Caco-2 (cell line): ENCODE measurements around the gene TMEFF2. TPM values are rescaled to one million over a fixed set of nuclear protein-coding genes. Genes with fewer than 3 reads are reported as not detected.

Experiments used
- BruUV-seq: library from RNA; stranded (reverse); fragments of 400-500 nt; replicated peaks from 2 replicates; lab custom pipeline; 2021; lab: Mats Ljungman, UMichigan
- CTCF ChIA-PET: fragments of 300-600 bp; sonication (Branson Sonifier 250); formaldehyde crosslinking; loops from one replicate; lab custom pipeline; 2022; ENCODE audit warnings: antibody characterized with exemption; lab: Charles Lee
- POLR2A ChIA-PET: fragments of 300-600 bp; sonication (Branson Sonifier 250); formaldehyde crosslinking; loops from one replicate; lab custom pipeline; 2022; ENCODE audit warnings: antibody characterized with exemption; lab: Charles Lee
- DNase-seq, 2 experiments: peaks; one replicate each; pipeline versions ENCODE4 v3.0.0 to v3.0.0-alpha.2; 2020 to 2022
- H3K27me3 ChIP-seq: replicated peaks from 2 replicates; pipeline ENCODE4 v1.6.0; 2011; ENCODE audit warnings: low read length; ENCODE audit not compliant: control insufficient read depth, insufficient read depth
- H3K36me3 ChIP-seq: 2 replicates; pipeline ENCODE4 v1.5.1; 2011; ENCODE audit warnings: low read length; ENCODE audit not compliant: control insufficient read depth, insufficient read depth
- H3K4me1 ChIP-seq: fragments of 250-450 bp; sonication (Bioruptor Pico); 2 replicates; pipeline ENCODE4 v1.5.1; 2020; ENCODE audit warnings: mild to moderate bottlenecking
- H3K4me3 ChIP-seq: 2 replicates; pipeline ENCODE4 v1.5.1; 2011; ENCODE audit warnings: low read depth, mild to moderate bottlenecking, control low read depth, low read length
- H3K9me3 ChIP-seq: fragments of 250-450 bp; sonication (Bioruptor Pico); 2 replicates; pipeline ENCODE4 v1.5.1; 2020; ENCODE audit warnings: mild to moderate bottlenecking, moderate library complexity
- H3K27ac Mint-ChIP-seq: one replicate; pipeline ENCODE4 v1.8.0; 2022; ENCODE audit warnings: mixed read lengths; ENCODE audit not compliant: unreplicated experiment
- H3K27me3 Mint-ChIP-seq: one replicate; pipeline ENCODE4 v1.8.0; 2022; ENCODE audit warnings: mixed read lengths; ENCODE audit not compliant: insufficient read depth, unreplicated experiment
- H3K36me3 Mint-ChIP-seq: one replicate; pipeline ENCODE4 v1.8.0; 2022; ENCODE audit warnings: mild to moderate bottlenecking, mixed read lengths; ENCODE audit not compliant: insufficient read depth, unreplicated experiment
- H3K4me1 Mint-ChIP-seq: one replicate; pipeline ENCODE4 v1.8.0; 2022; ENCODE audit warnings: low read depth, mixed read lengths; ENCODE audit not compliant: unreplicated experiment
- H3K4me3 Mint-ChIP-seq: one replicate; pipeline ENCODE4 v1.8.0; 2022; ENCODE audit warnings: mild to moderate bottlenecking, moderate library complexity, mixed read lengths; ENCODE audit not compliant: unreplicated experiment
- H3K9me3 Mint-ChIP-seq: one replicate; pipeline ENCODE4 v1.8.0; 2022; ENCODE audit warnings: mixed read lengths; ENCODE audit not compliant: unreplicated experiment
- CTCF ChIP-seq, 2 experiments: fragments of 200-600 bp in 1 of 2; IDR thresholded peaks; 1 replicate in 1 of 2; 2 replicates in 1 of 2; pipeline versions ENCODE4 v1.5.1 to v1.8.0; 2011 to 2022; ENCODE audit warnings: antibody characterized with exemption in 1 of 2, control low read depth in 1 of 2, inconsistent platforms in 1 of 2, low read depth in 1 of 2, low read length in 1 of 2, mild to moderate bottlenecking in 1 of 2, moderate library complexity in 1 of 2; ENCODE audit not compliant: insufficient read depth in 1 of 2, severe bottlenecking in 1 of 2, unreplicated experiment in 1 of 2
- intact Hi-C: fragments of 100-400 bp; cut with micrococcal nuclease; formaldehyde crosslinking; loops from one replicate; pipeline ENCODE4 v1.10.0; 2022; ENCODE audit not compliant: unreplicated experiment
- total RNA-seq: library from RNA; stranded (reverse); gene quantifications from 2 replicates; pipeline ENCODE4 v1.2.3, GENCODE V29; 2022

Gene TMEFF2
- total RNA-seq, 1 experiment from 2014 or later: not detected

DNA sequence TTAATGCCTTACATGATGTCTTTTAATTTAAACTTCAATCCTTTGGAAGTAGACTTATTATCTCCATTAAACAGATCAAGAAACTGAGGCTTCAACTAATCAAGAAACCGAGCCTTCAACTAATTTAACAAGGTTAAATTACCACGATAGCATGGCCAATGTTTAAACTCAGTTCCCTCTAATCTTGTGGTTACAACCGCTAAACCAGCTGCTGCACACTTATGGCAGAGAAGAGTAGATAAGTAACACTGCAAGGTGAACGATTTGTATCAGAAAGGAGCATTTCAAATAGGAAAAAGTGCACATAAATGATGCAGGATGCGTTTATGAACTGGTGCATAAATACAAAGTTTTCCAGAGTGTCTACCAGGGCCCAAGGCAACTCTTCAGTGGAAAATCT lies 203.3 kb downstream of the TMEFF2 start:
- Mint-ChIP-seq H3K4me1 (no peaks in the 10 kb centered on the region), H3K27me3 (no peaks in the 10 kb centered on the region), H3K27ac (no peak overlapping the region), H3K4me3 (no peak overlapping the region), H3K36me3 (no peaks in the 10 kb centered on the region), H3K9me3 (no peaks in the 10 kb centered on the region)
- POLR2A ChIA-PET: no interaction called here
- CTCF ChIA-PET: no interaction called here
- no peaks in the 10 kb centered on the region for H3K36me3 ChIP-seq
- BruUV-seq: no TSS peak
- no peak for DNase-seq
- H3K4me3 ChIP-seq: no peak overlapping the region
- TF ChIP-seq CTCF (IDR thresholded peaks at IDR 0.05; ENCODE audit: insufficient read depth in 1 of 2, low read depth in 1 of 2, low read length in 1 of 2, severe bottlenecking in 1 of 2, unreplicated experiment in 1 of 2): no peak
- no peaks in the 10 kb centered on the region for H3K9me3 ChIP-seq
- H3K27me3 ChIP-seq: no peaks in the 10 kb centered on the region
- no peaks in the 10 kb centered on the region for H3K4me1 ChIP-seq
- intact Hi-C loops: no loop called here

- intact Hi-C loops: loop anchor here (5.0 kb wide), 1 partner anchor 173 kb away; no protein-coding TSS in a partner anchor
- no peaks in the 10 kb centered on the region for H3K9me3 ChIP-seq
- CTCF ChIA-PET: no interaction called here
- H3K4me3 ChIP-seq: no peak overlapping the region
- BruUV-seq: no TSS peak
- POLR2A ChIA-PET: no interaction called here
- Mint-ChIP-seq H3K27ac (no peak overlapping the region), H3K4me1 (no peaks in the 10 kb centered on the region), H3K4me3 (no peak overlapping the region), H3K9me3 (no peaks in the 10 kb centered on the region), H3K36me3 (no peaks in the 10 kb centered on the region), H3K27me3 (no peaks in the 10 kb centered on the region)
- no peak for TF ChIP-seq CTCF (IDR thresholded peaks at IDR 0.05; ENCODE audit: insufficient read depth in 1 of 2, low read depth in 1 of 2, low read length in 1 of 2, severe bottlenecking in 1 of 2, unreplicated experiment in 1 of 2)
- no peaks in the 10 kb centered on the region for H3K27me3 ChIP-seq
- H3K36me3 ChIP-seq: no peaks in the 10 kb centered on the region
- DNase-seq: no peak
- no peaks in the 10 kb centered on the region for H3K4me1 ChIP-seq
Observed at GRCh38 chr2:191985740-191986139, 209.0 kb downstream of the TMEFF2 start.

- POLR2A ChIA-PET: no interaction called here
- no peak for TF ChIP-seq CTCF (IDR thresholded peaks at IDR 0.05; ENCODE audit: insufficient read depth in 1 of 2, low read depth in 1 of 2, low read length in 1 of 2, severe bottlenecking in 1 of 2, unreplicated experiment in 1 of 2)
- Mint-ChIP-seq H3K9me3 (no peaks in the 10 kb centered on the region), H3K27me3 (no peaks in the 10 kb centered on the region), H3K36me3 (no peaks in the 10 kb centered on the region), H3K4me1 (no peaks in the 10 kb centered on the region), H3K27ac (no peak overlapping the region), H3K4me3 (no peak overlapping the region)
- CTCF ChIA-PET: no interaction called here
- no peaks in the 10 kb centered on the region for H3K9me3 ChIP-seq
- H3K27me3 ChIP-seq: no peaks in the 10 kb centered on the region
- intact Hi-C loops: no loop called here
- no peak overlapping the region for H3K4me3 ChIP-seq
- no peaks in the 10 kb centered on the region for H3K4me1 ChIP-seq
- BruUV-seq: no TSS peak
- H3K36me3 ChIP-seq: no peaks in the 10 kb centered on the region
- no peak for DNase-seq
Observed at GRCh38 chr2:191983591-191983990, 211.1 kb downstream of the TMEFF2 start.
